Measurements from ENCODE around the gene GLB1L3.

Gene GLB1L3

GRCh38 chr11:134332189-134332631 is 56.0 kb downstream of the GLB1L3 start:
- peak overlapping the region; percentile 35; the same call in 1 of the 2 replicates for H3K4me3 ChIP-seq (ENCODE audit: low read length)
- DNase-seq (ENCODE audit: low read depth) = no peak
- no peak for TF ChIP-seq CTCF (conservative IDR thresholded peaks at IDR 0.05; ENCODE audit: low read length)

- TF ChIP-seq CTCF (conservative IDR thresholded peaks at IDR 0.05; ENCODE audit: low read length) = no peak
- DNase-seq (ENCODE audit: low read depth) = no peak
- H3K4me3 ChIP-seq (ENCODE audit: low read length) = no peak overlapping the region
Measured at GRCh38 chr11:134332782-134333181, 56.6 kb downstream of the GLB1L3 start.

- peak; percentile 1 for DNase-seq (ENCODE audit: low read depth)
- H3K4me3 ChIP-seq (ENCODE audit: low read length) = no peak overlapping the region
- no peak for TF ChIP-seq CTCF (conservative IDR thresholded peaks at IDR 0.05; ENCODE audit: low read length)
Measured at GRCh38 chr11:134333312-134333711, 57.1 kb downstream of the GLB1L3 start.

GRCh38 chr11:134333946-134334345 is 57.8 kb downstream of the GLB1L3 start:
- H3K4me3 ChIP-seq (ENCODE audit: low read length) = no peak overlapping the region
- TF ChIP-seq CTCF (conservative IDR thresholded peaks at IDR 0.05; ENCODE audit: low read length) = no peak
- no peak for DNase-seq (ENCODE audit: low read depth)

GRCh38 chr11:134334796-134335571 is 58.8 kb downstream of the GLB1L3 start:
- TF ChIP-seq CTCF (conservative IDR thresholded peaks at IDR 0.05; ENCODE audit: low read length) = no peak
- no peak for DNase-seq (ENCODE audit: low read depth)
- H3K4me3 ChIP-seq (ENCODE audit: low read length) = no peak overlapping the region

GRCh38 chr11:134337051-134337450 is 60.9 kb downstream of the GLB1L3 start:
- TF ChIP-seq CTCF (conservative IDR thresholded peaks at IDR 0.05; ENCODE audit: low read length) = no peak
- no peak for DNase-seq (ENCODE audit: low read depth)
- no peak overlapping the region for H3K4me3 ChIP-seq (ENCODE audit: low read length)

GRCh38 chr11:134338068-134338467 is 61.9 kb downstream of the GLB1L3 start:
- H3K4me3 ChIP-seq (ENCODE audit: low read length) = no peak overlapping the region
- DNase-seq (ENCODE audit: low read depth) = no peak
- TF ChIP-seq CTCF (conservative IDR thresholded peaks at IDR 0.05; ENCODE audit: low read length) = no peak
